A549 (cell line): ENCODE measurements around the gene GSC.

Experiments used
- FOSL2 ChIP-seq, 2 experiments: fragments of 450-650 bp in 1 of 2; fragments of >200 bp in 1 of 2; sonication (Bioruptor Twin) in 1 of 2; formaldehyde crosslinking; IDR thresholded peaks; 2 replicates each; pipeline versions ENCODE4 v1.5.0 to v1.6.1; 2016 to 2020; ENCODE audit warnings: mild to moderate bottlenecking in 1 of 2, moderate library complexity in 1 of 2
- TF ChIP-seq, protein P1 (sequence below): fragments of >200 bp; sonication (Bioruptor Twin); formaldehyde crosslinking; IDR thresholded peaks from 3 replicates; pipeline ENCODE4 v1.5.1; 2016
- TF ChIP-seq, protein P2 (sequence below): fragments of >200 bp; sonication (Bioruptor Twin); formaldehyde crosslinking; IDR thresholded peaks from 2 replicates; pipeline ENCODE4 v1.6.1; 2016
- TF ChIP-seq, protein P3 (sequence below): IDR thresholded peaks from 2 replicates; pipeline ENCODE4 v1.6.1; 2012

DNA sequence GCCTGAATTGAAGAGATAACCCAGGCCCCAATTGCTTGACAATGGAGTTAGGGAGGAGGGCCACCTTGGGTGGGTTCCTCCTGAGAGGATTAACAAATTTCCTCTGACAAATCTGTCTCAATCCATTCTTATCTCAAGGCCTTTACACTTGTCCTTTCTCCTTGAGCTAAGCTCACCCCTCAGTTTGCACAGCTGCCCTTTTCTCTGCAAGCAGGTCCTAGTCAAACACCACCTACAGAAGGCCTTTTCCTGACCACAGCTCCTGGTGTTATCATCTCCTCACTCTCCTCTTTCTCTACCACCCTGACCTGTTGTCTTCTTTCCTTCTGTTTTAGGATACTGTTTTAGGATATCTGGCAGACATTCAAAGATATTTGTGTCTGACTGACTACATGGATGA, 26.4 kb upstream of the GSC start:
- no peak for TF ChIP-seq FOSL2 (IDR thresholded peaks at IDR 0.05)
- TF ChIP-seq FOSL2 (CRISPR knock-in tag; IDR thresholded peaks at IDR 0.05): no peak
- TF ChIP-seq, protein P1, sequence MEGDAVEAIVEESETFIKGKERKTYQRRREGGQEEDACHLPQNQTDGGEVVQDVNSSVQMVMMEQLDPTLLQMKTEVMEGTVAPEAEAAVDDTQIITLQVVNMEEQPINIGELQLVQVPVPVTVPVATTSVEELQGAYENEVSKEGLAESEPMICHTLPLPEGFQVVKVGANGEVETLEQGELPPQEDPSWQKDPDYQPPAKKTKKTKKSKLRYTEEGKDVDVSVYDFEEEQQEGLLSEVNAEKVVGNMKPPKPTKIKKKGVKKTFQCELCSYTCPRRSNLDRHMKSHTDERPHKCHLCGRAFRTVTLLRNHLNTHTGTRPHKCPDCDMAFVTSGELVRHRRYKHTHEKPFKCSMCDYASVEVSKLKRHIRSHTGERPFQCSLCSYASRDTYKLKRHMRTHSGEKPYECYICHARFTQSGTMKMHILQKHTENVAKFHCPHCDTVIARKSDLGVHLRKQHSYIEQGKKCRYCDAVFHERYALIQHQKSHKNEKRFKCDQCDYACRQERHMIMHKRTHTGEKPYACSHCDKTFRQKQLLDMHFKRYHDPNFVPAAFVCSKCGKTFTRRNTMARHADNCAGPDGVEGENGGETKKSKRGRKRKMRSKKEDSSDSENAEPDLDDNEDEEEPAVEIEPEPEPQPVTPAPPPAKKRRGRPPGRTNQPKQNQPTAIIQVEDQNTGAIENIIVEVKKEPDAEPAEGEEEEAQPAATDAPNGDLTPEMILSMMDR: no peak
- TF ChIP-seq, protein P2, sequence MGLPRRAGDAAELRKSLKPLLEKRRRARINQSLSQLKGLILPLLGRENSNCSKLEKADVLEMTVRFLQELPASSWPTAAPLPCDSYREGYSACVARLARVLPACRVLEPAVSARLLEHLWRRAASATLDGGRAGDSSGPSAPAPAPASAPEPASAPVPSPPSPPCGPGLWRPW: no peak
- TF ChIP-seq, protein P3, sequence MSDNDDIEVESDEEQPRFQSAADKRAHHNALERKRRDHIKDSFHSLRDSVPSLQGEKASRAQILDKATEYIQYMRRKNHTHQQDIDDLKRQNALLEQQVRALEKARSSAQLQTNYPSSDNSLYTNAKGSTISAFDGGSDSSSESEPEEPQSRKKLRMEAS: no peak
